HG02938 (cell line): ENCODE measurements around the gene ZNF471.

ENCODE experiments used
- ATAC-seq: cut with Tn5 transposase; IDR thresholded peaks from one replicate; pipeline ENCODE4 v1.9.1; 2021; ENCODE audit warnings: mild to moderate bottlenecking, moderate library complexity; ENCODE audit not compliant: unreplicated experiment

The ZNF471 gene

DNA sequence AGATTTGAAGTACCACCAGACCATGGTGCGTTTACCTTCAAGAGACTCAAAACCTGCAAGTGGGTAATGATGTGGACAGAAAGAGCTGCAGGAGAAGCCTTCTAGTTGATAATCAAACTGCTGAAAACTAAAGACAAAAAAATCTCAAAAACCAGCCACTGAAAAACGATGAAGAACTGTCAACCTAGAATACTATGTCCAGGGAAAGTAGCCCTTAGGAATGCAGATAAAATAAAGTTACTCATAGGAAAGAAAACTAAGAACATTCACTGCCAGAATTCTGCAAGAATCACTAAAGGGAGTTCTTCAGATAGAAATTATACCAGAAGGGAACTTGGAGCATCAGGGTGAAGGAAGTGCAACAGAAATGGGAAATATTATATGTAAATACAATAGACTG lies 64.9 kb downstream of the ZNF471 start:
- ATAC-seq, result no peak

DNA sequence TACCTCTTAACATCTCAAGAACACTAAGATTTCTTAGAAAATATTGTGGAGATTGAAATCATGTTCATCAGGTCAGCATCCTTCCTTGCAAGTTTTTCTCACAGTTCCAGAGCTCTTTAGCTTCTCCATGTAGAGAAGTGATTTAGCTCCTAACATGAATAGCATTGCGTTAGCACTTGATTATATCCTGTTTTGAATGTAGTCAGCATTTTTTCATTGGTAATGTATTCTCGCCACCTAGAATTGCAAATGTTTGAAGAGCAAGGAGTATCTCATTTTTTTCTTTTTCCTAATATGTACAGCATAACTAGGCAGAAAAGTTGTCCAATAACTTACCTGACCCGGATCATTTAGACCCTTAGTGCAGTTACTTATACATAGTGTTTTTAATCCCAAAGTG lies 66.3 kb downstream of the ZNF471 start:
- ATAC-seq, result no peak

DNA sequence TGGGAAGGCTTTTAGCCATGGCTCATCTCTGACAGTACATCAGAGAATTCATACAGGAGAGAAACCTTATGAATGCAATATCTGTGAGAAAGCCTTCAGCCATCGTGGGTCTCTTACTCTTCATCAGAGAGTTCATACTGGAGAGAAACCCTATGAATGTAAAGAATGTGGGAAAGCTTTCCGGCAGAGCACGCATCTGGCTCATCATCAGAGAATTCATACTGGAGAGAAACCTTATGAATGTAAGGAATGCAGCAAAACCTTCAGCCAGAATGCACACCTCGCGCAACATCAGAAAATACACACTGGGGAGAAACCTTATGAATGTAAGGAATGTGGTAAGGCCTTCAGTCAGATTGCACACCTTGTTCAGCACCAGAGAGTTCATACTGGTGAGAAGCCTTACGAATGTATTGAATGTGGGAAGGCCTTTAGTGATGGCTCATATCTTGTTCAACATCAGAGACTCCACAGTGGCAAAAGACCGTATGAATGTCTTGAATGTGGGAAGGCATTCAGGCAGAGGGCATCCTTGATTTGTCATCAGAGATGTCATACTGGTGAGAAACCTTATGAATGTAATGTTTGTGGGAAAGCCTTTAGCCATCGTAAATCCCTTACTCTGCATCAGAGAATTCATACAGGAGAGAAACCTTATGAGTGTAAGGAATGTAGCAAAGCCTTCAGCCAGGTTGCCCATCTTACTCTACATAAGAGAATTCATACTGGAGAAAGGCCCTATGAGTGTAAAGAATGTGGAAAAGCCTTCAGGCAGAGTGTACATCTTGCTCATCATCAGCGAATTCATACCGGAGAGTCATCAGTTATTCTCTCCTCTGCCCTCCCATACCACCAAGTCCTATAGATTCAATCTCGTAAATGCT lies 70.3 kb downstream of the ZNF471 start:
- ATAC-seq, result no peak
